T-helper 1 cell treated with Interleukin-12 subunit alpha and Interleukin-12 subunit beta and Interleukin-4 antibody, amounts not matched to agents 30 μg/mL and 1 μg/mL, for 36 hours (primary cell): Measurements from ENCODE around the gene CARD14.

Experiments used
- H3K27ac Mint-ChIP-seq: one replicate; pipeline ENCODE4 v1.8.0; 2021; ENCODE audit warnings: mild to moderate bottlenecking, mixed read lengths
- H3K27me3 Mint-ChIP-seq: one replicate; pipeline ENCODE4 v1.8.0; 2021; ENCODE audit warnings: low read depth, mixed read lengths
- H3K36me3 Mint-ChIP-seq: one replicate; pipeline ENCODE4 v1.8.0; 2021; ENCODE audit warnings: low read depth, mixed read lengths
- H3K4me1 Mint-ChIP-seq: one replicate; pipeline ENCODE4 v1.8.0; 2021; ENCODE audit warnings: low read depth, mixed read lengths
- H3K4me3 Mint-ChIP-seq: one replicate; pipeline ENCODE4 v1.8.0; 2021; ENCODE audit warnings: mild to moderate bottlenecking, moderate library complexity, mixed read lengths
- H3K9me3 Mint-ChIP-seq: one replicate; pipeline ENCODE4 v1.8.0; 2021; ENCODE audit warnings: mixed read lengths

CARD14 gene

DNA sequence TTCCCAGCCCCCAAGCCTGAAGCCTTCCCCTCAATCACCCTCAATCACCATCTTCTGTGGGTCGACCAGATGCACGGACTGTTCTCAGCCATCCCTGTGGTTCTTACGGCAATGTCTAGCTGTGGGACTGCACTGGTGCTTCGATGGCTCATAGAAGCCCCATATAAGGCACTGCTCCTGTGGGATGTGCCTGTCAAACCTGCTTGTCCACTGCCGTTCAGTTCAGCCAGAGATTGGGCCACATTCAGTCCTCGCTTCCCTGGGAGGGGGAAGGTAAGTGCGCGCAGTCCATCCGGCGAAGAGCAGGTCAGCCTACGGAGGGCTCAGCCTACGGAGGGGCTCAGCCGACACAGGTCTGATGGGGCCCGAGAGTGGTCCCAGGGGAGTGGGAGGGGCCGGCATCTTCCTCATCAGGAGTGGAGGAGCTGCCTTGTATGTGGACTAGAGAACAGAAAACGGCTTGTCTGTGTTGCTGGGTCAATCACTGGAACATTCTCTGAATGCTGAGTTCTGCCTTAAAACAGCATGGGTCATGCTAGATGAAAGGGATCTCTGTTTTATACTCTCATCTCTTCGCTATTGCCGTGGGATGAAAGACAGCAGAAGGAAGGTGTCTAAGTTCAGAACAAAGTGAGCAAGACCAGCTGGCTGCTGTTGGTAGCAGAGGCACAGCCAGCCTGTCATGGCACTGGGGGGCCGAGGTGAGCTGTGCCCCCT lies at the start of gene CARD14:
CARD14 (plus strand) TSS at position 247 of the 717 bp plus-strand sequence. CDS start 11,409 bp downstream, outside the sequence.
- H3K27ac Mint-ChIP-seq: no peak within 1 kb of the TSS
- no peak within 1 kb of the TSS for H3K4me3 Mint-ChIP-seq
- H3K36me3 Mint-ChIP-seq: no peaks in the 10 kb centered on the region
- H3K27me3 Mint-ChIP-seq: peaks cover 12% of the 10 kb centered on the region
- H3K4me1 Mint-ChIP-seq: no peaks in the 10 kb centered on the region
- H3K9me3 Mint-ChIP-seq: no peaks in the 10 kb centered on the region

DNA sequence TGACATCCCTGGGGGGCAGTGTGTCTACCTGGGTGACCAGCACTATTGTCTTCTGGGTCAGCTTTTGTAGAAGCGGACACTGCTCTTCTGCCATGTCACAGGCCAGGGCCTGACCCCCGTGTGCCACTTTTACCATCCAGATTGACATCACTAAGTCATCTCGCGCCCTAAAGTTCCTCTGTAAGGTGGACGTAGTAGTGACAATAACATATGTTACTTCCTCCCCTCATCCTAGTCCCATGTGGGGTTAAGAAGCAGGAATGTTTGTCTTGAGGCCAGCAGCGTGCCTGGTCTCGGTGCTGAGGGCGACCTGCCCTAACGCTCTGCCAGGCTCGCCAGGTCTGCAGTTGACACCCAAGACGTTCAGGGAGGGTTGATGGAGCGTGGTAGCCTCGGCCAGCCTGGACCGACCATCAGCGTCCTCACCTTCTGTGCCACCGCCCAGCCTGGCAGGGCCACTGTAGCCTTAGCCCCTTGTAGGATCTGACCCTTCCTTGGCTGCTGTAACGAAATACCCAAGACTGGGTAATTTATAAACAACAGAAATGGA lies 47.7 kb upstream of the CARD14 start:
- no peak overlapping the region for H3K27ac Mint-ChIP-seq
- no peaks in the 10 kb centered on the region for H3K36me3 Mint-ChIP-seq
- no peaks in the 10 kb centered on the region for H3K9me3 Mint-ChIP-seq
- H3K4me3 Mint-ChIP-seq: no peak overlapping the region
- H3K4me1 Mint-ChIP-seq: no peaks in the 10 kb centered on the region
- H3K27me3 Mint-ChIP-seq: no peaks in the 10 kb centered on the region

DNA sequence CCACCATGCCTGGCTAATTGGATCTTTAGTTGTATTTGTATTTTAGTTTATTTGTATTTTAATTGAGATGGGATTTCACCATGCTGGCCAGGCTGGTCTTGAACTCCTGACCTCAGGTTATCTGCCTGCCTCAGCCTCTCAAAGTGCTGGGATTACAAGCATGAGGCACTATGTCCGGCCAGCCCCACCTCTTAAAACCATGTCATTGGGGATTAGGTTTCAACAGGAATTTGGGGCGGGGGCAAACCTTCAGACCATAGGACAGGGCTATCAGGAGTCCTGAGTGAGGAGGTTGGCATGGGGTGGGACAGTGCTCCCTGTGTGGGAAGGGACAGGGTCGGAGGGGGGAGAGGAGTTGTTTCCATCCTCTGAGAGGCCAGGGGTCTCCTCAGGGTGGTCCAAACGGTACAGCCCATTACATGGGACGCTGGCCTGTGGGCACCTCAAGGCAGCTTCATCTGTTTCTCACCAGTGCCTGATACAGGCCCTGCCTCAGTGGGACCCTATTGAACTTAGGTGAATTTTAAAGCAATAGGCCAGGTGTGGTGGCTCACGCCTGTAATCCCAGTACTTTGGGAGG lies 46.8 kb upstream of the CARD14 start:
- no peaks in the 10 kb centered on the region for H3K4me1 Mint-ChIP-seq

DNA sequence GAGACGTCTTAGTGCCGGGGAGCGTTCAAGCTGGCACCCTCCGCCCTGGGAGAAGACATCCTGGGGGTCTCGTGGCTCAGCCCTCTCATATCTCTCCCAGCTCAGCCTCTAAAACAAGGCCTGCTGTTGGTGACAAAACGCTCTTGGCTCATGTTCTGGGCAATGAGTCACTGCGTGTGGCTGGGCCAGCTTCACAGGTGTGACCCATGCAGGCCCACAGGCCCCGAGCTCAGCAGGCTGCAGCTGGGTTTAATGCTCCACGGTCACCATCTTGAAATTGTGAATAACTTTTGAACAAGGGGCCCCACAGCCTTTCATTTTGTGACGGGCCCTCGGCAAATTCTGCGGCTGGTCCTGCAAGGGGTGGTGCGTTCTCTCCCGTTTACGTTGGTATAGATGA lies 46.0 kb upstream of the CARD14 start:
- no peaks in the 10 kb centered on the region for H3K9me3 Mint-ChIP-seq
- H3K27ac Mint-ChIP-seq: no peak overlapping the region
- no peaks in the 10 kb centered on the region for H3K36me3 Mint-ChIP-seq
- H3K4me1 Mint-ChIP-seq: no peaks in the 10 kb centered on the region
- no peak overlapping the region for H3K4me3 Mint-ChIP-seq
- H3K27me3 Mint-ChIP-seq: peaks cover 13% of the 10 kb centered on the region

More for the DNA sequence above, 46.8 kb upstream of the CARD14 start:
- H3K27me3 Mint-ChIP-seq: peaks cover 6% of the 10 kb centered on the region
- no peak overlapping the region for H3K27ac Mint-ChIP-seq
- no peak overlapping the region for H3K4me3 Mint-ChIP-seq
- H3K9me3 Mint-ChIP-seq: no peaks in the 10 kb centered on the region
- H3K36me3 Mint-ChIP-seq: no peaks in the 10 kb centered on the region

DNA sequence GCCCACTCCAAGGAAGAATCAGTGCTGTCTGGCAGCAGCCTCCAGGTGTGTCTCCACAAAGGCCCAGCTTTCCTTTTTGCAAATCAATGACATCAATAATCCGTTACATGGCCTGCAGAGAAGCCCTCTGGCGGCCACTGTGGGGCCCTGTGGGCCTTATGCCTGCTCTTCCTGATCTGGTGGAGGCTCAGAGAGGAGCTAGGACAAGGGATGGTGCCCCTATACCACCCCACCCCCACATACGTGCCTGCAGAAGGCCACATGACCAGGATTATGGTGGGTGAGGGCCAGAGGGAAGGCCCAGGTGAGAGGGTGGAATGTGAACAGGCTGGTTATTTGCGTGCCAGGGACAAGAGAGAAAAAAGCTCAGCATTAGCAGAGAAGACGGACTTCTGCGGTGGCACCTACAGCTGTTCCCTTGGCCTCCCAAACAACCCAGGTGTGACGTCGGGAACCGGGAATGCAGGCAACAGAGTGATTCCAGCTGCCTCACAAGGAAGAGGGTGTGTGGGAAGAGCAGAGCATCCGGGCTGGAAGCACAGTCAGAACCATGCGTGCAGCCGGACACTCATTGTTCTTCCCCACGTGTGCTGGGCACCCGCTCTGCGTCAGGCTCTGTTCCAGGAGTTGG lies 45.4 kb upstream of the CARD14 start:
- H3K4me3 Mint-ChIP-seq: no peak overlapping the region
- H3K36me3 Mint-ChIP-seq: no peaks in the 10 kb centered on the region
- H3K27me3 Mint-ChIP-seq: peaks cover 20% of the 10 kb centered on the region
- H3K27ac Mint-ChIP-seq: no peak overlapping the region
- H3K4me1 Mint-ChIP-seq: peaks cover 2% of the 10 kb centered on the region
- H3K9me3 Mint-ChIP-seq: no peaks in the 10 kb centered on the region

DNA sequence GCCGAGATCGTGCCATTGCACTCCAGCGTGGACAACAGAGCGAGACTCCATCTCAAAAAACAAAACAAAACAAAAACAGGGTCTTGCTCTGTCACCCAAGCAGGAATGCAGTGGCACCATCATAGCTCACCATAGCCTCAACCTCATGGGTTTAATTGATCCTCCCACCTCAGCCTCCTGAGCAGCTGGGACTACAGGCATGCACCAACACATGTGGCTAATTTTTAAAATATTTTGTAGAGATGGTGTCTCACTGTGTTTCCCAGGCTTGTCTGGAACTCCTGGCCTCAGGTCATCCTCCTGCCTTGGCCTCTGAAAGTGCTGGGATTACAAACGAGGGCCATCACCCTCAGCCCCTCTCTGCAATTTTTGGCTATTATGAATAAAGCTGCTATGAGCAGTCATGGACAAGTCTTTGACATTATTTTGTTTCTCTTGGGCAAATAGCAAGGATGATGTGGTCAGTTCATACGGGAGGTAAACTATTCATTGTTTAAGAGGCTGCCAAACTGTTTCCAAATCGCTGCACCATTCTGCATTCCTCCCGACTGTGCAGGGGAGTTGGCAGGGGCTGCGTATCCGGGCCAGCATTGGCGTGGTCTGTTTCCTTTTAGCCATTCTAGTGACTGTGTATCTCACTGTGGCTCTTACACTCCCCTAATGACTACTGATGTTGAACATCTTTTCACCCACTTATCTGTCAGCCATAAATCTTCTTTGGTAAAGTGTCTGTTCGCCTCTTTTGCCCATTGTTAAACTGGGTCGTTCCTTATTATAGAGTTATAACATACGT lies 44.0 kb upstream of the CARD14 start:
- H3K4me3 Mint-ChIP-seq: no peak overlapping the region
- no peaks in the 10 kb centered on the region for H3K36me3 Mint-ChIP-seq
- no peaks in the 10 kb centered on the region for H3K9me3 Mint-ChIP-seq
- H3K27ac Mint-ChIP-seq: no peak overlapping the region
- peaks cover 2% of the 10 kb centered on the region for H3K4me1 Mint-ChIP-seq
- H3K27me3 Mint-ChIP-seq: peaks cover 24% of the 10 kb centered on the region

DNA sequence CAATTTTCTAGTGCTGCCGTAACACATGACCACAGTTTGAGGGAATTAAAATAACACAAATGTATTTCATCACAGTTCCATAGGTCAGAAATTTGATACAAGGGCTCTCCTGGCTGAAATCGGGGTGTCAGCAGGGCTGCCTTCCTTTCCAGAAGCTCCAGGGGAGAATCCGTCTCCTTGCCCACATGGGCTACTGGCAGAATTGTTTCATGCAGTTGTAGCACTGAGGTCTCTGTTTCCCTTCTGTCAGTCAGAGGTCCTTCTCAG lies 43.4 kb upstream of the CARD14 start:
- H3K9me3 Mint-ChIP-seq: no peaks in the 10 kb centered on the region
- H3K27ac Mint-ChIP-seq: no peak overlapping the region
- H3K4me3 Mint-ChIP-seq: no peak overlapping the region
- peaks cover 24% of the 10 kb centered on the region for H3K27me3 Mint-ChIP-seq
- H3K36me3 Mint-ChIP-seq: no peaks in the 10 kb centered on the region
- peaks cover 2% of the 10 kb centered on the region for H3K4me1 Mint-ChIP-seq

DNA sequence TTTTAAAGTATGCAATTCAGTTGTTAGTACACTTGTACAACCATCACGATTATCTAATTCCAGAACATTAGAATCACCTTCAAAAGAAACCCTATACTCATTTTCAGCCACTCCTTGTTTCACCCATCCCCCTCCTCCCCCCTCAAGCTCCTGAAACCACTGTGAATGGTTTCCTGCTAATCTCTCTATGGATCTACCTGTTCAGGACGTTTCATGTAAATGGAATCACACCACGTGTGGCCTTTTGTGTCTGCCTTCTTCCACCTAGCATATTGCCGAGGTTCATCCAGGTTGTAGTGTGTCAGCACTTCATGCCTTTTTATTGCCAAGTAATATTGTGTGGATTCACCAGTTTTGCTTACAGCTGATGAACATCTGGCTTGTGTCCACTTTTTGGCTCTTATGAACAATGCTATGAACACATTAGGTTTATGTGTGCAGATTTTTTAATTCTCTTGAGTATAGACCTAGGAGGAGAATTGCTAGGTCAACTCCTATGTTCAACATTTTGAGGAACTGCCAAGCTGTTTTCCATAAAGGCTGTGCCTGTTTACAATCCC lies 40.7 kb upstream of the CARD14 start:
- peaks cover 24% of the 10 kb centered on the region for H3K27me3 Mint-ChIP-seq
- no peaks in the 10 kb centered on the region for H3K9me3 Mint-ChIP-seq

DNA sequence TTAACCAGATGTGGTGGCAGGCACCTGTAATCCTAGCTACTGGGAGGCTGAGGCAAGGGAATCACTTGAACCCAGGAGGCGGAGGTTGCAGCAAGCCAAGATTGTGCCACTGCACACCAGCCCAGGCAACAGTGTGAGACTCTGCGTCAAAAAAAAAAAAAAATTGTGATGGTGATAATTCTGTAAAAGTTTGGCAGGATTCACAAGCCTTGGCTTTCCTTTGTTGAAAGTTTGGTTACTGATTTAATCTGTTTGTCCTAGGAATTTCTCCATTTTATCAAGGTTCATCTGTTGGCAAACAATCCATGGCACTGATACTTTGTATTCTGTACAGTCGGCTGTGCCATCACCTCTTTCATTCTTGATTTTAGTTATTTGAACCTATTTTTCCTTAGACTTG lies 38.8 kb upstream of the CARD14 start:
- H3K27me3 Mint-ChIP-seq: peaks cover 24% of the 10 kb centered on the region

More for the DNA sequence above, 40.7 kb upstream of the CARD14 start:
- Mint-ChIP-seq H3K4me1 (peaks cover 2% of the 10 kb centered on the region), H3K4me3 (no peak overlapping the region), H3K36me3 (peaks cover 15% of the 10 kb centered on the region), H3K27ac (no peak overlapping the region)

DNA sequence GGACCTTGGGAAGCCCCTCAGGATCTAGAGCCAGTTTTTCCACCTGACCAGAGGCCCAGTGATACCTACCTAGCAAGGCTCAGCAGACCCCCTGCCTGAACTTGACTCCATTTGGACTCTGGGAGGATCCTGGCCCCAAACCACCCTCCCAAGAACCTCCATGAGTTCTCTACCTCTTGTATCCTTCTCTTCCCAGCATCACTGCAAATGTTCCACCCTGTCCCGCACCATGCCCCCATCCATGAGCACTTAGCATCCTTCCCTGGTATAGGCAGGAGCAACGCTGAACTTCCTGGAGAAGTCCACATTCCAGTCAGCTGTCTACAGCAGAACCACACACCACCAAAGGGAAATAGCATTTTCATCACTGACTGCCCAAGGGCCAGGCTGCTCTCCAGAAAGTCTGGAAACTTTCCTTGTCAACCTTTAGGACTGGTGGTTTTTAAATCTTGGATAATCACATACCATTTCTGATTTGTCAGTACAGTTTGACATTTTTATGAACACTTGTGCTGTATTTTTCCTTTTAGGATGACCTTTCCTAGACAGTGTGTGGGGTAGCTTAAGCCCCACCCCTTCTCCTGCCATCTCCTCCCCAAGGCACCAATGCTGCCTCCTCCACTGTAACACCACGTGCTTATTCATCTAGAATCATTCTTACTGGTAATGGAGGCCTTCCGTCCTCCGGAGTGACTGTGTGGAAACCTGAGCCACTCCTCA lies 36.8 kb upstream of the CARD14 start:
- H3K27ac Mint-ChIP-seq: no peak overlapping the region
- H3K36me3 Mint-ChIP-seq: peaks cover 40% of the 10 kb centered on the region
- peaks cover 2% of the 10 kb centered on the region for H3K4me1 Mint-ChIP-seq
- H3K9me3 Mint-ChIP-seq: no peaks in the 10 kb centered on the region
- H3K4me3 Mint-ChIP-seq: no peak overlapping the region
- peaks cover 18% of the 10 kb centered on the region for H3K27me3 Mint-ChIP-seq

More for the DNA sequence above, 38.8 kb upstream of the CARD14 start:
- Mint-ChIP-seq H3K4me1 (peaks cover 2% of the 10 kb centered on the region), H3K4me3 (no peak overlapping the region), H3K27ac (no peak overlapping the region), H3K9me3 (no peaks in the 10 kb centered on the region), H3K36me3 (peaks cover 26% of the 10 kb centered on the region)

DNA sequence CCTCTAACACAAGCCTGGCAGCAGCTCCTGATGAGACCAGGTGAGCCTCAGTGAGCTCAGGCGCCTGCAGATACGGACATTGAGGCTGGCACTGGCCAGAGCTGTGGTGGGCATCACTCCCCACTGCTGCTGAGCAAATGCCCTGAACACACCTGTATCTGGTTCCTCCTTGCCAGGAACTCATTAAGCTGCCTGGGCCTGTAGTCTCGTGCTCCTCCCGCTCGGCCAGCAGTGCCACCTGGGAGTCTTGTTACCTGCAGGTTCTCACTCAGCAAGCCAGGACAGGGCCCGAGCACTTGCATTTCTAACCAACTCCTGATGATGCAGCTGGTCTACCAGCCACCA lies 36.2 kb upstream of the CARD14 start:
- no peak overlapping the region for H3K4me3 Mint-ChIP-seq
- peaks cover 2% of the 10 kb centered on the region for H3K4me1 Mint-ChIP-seq
- no peaks in the 10 kb centered on the region for H3K9me3 Mint-ChIP-seq
- peaks cover 45% of the 10 kb centered on the region for H3K36me3 Mint-ChIP-seq
- H3K27ac Mint-ChIP-seq: no peak overlapping the region
- H3K27me3 Mint-ChIP-seq: peaks cover 13% of the 10 kb centered on the region

DNA sequence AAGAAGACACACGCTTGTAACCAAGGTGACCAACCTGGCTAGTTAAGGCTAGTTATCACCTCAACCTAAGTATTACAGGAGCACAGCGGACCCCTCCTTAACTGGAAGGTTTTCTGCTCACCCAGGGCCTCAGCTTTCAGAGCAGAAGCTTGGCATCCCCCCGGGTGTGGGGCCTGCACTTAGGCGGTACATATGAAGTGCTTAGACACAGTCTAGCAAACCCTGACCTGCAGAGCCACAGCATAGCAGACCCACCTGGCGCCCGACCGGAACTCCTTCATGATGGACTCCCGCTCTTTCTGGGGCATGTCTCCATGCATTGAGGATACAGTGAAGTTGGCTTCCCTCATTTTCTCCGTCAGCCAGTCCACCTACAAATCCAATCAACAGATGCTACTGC lies 32.7 kb upstream of the CARD14 start:
- H3K4me3 Mint-ChIP-seq: no peak overlapping the region
- H3K9me3 Mint-ChIP-seq: no peaks in the 10 kb centered on the region
- no peaks in the 10 kb centered on the region for H3K27me3 Mint-ChIP-seq
- H3K4me1 Mint-ChIP-seq: peaks cover 5% of the 10 kb centered on the region
- H3K27ac Mint-ChIP-seq: no peak overlapping the region
- H3K36me3 Mint-ChIP-seq: peaks cover 69% of the 10 kb centered on the region

DNA sequence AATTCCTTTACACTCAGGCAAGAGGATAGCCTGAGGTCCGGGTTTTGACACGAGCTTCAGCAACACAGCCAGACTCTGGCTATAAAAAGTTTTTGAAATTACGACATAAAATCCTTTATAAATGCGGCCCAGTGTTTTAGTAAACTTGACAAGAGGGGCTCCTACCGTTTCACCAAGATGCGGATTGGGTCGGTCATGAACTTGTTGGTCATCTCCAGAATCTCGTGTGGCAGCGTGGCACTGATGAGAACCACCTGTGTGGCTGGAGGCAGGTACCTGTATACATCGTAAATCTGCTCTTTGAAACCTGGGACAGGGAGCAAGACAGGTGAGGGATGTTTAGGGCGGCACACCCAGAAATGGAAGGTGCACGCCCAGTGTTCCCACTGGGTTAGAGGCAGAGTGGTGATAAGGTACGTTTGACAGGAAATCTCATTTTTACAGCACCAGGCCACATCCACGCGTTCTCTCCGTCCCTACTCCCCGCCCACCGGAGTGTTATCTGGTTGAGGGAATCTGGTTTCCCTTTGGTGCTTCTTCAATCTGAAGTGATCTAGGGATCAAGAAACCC lies 30.9 kb upstream of the CARD14 start:
- no peak overlapping the region for H3K4me3 Mint-ChIP-seq
- no peaks in the 10 kb centered on the region for H3K27me3 Mint-ChIP-seq
- H3K9me3 Mint-ChIP-seq: no peaks in the 10 kb centered on the region
- H3K4me1 Mint-ChIP-seq: peaks cover 7% of the 10 kb centered on the region
- no peak overlapping the region for H3K27ac Mint-ChIP-seq
- peaks cover 65% of the 10 kb centered on the region for H3K36me3 Mint-ChIP-seq
